Measurements from ENCODE around the gene TBCB. TPM values are rescaled to one million over a fixed set of nuclear protein-coding genes. Genes with fewer than 3 reads are reported as not detected.

Gene TBCB
- total and polyA plus RNA-seq, 9 of the 15 experiments (the other 6 are each of a cell fraction or from before 2014, with no cell fraction given) = 3.5 to 115 (median 58.9) TPM

DNA sequence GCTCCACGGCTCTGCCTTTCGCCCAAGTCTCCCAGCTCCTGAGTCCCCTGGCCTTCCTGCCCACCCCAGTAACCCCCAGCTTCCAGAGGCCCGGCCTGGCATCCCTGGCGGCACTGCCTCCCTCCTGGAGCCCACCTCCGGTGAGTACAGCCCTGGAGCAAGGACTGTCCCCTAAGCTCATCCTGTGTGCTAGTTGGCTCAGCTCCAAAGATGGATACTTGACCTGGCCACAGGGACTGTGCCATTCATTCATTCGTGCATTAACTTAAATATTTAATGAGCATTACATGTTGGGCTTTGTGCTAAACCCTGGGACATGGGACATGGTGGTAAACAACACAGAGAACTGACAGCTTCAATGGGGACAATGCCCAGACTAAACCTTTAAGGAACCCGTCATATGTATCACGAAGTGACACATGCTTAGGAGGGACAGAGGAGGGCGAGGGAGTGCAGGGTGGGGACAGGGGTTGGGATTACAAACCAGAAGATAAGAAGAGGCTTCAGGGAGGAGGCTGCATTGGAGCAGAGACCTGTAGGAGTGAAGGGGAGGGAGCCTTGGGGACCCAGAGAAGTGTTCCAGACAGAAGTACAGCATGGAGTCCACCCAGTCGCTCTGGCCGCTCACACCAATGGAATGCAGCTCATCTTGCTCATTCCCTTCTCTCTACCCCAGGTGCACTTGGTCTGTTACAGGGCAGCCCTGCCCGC, 11.3 kb upstream of the TBCB start (continued):
- TF ChIP-seq, protein P1, sequence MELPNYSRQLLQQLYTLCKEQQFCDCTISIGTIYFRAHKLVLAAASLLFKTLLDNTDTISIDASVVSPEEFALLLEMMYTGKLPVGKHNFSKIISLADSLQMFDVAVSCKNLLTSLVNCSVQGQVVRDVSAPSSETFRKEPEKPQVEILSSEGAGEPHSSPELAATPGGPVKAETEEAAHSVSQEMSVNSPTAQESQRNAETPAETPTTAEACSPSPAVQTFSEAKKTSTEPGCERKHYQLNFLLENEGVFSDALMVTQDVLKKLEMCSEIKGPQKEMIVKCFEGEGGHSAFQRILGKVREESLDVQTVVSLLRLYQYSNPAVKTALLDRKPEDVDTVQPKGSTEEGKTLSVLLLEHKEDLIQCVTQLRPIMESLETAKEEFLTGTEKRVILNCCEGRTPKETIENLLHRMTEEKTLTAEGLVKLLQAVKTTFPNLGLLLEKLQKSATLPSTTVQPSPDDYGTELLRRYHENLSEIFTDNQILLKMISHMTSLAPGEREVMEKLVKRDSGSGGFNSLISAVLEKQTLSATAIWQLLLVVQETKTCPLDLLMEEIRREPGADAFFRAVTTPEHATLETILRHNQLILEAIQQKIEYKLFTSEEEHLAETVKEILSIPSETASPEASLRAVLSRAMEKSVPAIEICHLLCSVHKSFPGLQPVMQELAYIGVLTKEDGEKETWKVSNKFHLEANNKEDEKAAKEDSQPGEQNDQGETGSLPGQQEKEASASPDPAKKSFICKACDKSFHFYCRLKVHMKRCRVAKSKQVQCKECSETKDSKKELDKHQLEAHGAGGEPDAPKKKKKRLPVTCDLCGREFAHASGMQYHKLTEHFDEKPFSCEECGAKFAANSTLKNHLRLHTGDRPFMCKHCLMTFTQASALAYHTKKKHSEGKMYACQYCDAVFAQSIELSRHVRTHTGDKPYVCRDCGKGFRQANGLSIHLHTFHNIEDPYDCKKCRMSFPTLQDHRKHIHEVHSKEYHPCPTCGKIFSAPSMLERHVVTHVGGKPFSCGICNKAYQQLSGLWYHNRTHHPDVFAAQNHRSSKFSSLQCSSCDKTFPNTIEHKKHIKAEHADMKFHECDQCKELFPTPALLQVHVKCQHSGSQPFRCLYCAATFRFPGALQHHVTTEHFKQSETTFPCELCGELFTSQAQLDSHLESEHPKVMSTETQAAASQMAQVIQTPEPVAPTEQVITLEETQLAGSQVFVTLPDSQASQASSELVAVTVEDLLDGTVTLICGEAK (IDR thresholded peaks at IDR 0.05) = no peak
- TF ChIP-seq, protein P1 (CRISPR knock-in tag; IDR thresholded peaks at IDR 0.05) = no peak
- TF ChIP-seq GATA2 (CRISPR knock-in tag; IDR thresholded peaks at IDR 0.05) (peak; percentile 48; the same call in 1 of the 2 replicates), NCOA1 (IDR thresholded peaks at IDR 0.05; ENCODE audit: low read depth) (no peak), HMG20B (CRISPR knock-in tag; IDR thresholded peaks at IDR 0.05) (no peak), FOXM1 (IDR thresholded peaks at IDR 0.05; ENCODE audit: low read depth) (no peak), FOXM1 (CRISPR knock-in tag; IDR thresholded peaks at IDR 0.05; ENCODE audit: low read depth) (no peak), TBL1XR1 (IDR thresholded peaks at IDR 0.05; ENCODE audit: low read length in 2 of 2) (0 out of 4 replicates have a peak, but pooled peaks of 1 of the 2 experiments have one; percentile 16), CREBBP (IDR thresholded peaks at IDR 0.05; ENCODE audit: low read depth, low read length) (no peak), HDAC1 (IDR thresholded peaks at IDR 0.05) (peak in 1 of 2 experiments; percentile 74; a peak in 1 of 4 replicates), ARID1B (IDR thresholded peaks at IDR 0.05) (peak; percentile 83), HLTF (IDR thresholded peaks at IDR 0.05) (no peak), ETV1 (tag; conservative IDR thresholded peaks at IDR 0.05; ENCODE audit: low read depth) (no peak)
- TF ChIP-seq, protein P2, sequence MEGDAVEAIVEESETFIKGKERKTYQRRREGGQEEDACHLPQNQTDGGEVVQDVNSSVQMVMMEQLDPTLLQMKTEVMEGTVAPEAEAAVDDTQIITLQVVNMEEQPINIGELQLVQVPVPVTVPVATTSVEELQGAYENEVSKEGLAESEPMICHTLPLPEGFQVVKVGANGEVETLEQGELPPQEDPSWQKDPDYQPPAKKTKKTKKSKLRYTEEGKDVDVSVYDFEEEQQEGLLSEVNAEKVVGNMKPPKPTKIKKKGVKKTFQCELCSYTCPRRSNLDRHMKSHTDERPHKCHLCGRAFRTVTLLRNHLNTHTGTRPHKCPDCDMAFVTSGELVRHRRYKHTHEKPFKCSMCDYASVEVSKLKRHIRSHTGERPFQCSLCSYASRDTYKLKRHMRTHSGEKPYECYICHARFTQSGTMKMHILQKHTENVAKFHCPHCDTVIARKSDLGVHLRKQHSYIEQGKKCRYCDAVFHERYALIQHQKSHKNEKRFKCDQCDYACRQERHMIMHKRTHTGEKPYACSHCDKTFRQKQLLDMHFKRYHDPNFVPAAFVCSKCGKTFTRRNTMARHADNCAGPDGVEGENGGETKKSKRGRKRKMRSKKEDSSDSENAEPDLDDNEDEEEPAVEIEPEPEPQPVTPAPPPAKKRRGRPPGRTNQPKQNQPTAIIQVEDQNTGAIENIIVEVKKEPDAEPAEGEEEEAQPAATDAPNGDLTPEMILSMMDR (IDR thresholded peaks at IDR 0.05 in 2 of 3, conservative IDR thresholded peaks at IDR 0.05 in 1 of 3; ENCODE audit: insufficient read depth in 2 of 3, low read depth in 1 of 3, low read length in 3 of 3) = peak in 2 of 3 experiments; percentile 9 to 14; a peak in 1 of 6 replicates
- TF ChIP-seq, protein P3, sequence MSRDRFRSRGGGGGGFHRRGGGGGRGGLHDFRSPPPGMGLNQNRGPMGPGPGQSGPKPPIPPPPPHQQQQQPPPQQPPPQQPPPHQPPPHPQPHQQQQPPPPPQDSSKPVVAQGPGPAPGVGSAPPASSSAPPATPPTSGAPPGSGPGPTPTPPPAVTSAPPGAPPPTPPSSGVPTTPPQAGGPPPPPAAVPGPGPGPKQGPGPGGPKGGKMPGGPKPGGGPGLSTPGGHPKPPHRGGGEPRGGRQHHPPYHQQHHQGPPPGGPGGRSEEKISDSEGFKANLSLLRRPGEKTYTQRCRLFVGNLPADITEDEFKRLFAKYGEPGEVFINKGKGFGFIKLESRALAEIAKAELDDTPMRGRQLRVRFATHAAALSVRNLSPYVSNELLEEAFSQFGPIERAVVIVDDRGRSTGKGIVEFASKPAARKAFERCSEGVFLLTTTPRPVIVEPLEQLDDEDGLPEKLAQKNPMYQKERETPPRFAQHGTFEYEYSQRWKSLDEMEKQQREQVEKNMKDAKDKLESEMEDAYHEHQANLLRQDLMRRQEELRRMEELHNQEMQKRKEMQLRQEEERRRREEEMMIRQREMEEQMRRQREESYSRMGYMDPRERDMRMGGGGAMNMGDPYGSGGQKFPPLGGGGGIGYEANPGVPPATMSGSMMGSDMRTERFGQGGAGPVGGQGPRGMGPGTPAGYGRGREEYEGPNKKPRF (IDR thresholded peaks at IDR 0.05; ENCODE audit: low read depth, low read length) = no peak

Data from K562 (cell line).